A549 (cell line): ENCODE measurements around the gene TEX2. TPM values are rescaled to one million over a fixed set of nuclear protein-coding genes. Genes with fewer than 3 reads are reported as not detected.

ENCODE experiments used
- ATAC-seq, 2 experiments: fragments of 200-7000 bp in 1 of 2; fragments of >200 bp in 1 of 2; cut with Nextera tagmentation in 1 of 2; cut with Tn5 transposase in 1 of 2; 3 replicates each; pipeline versions ENCODE4 v1.8.0 to v1.9.1; 2018 to 2020; ENCODE audit warnings: mild to moderate bottlenecking in 1 of 2, moderate library complexity in 1 of 2
- CTCF ChIA-PET: fragments of 300-600 bp; sonication (Branson Sonifier 250); formaldehyde crosslinking; extraction: SDS; loops from one replicate; lab custom pipeline; 2021; ENCODE audit warnings: antibody characterized with exemption, inconsistent platforms; lab: Yijun Ruan, JAX
- POLR2A ChIA-PET: fragments of 350-600 bp; formaldehyde crosslinking; extraction: SDS; loops from one replicate; lab custom pipeline; 2021; ENCODE audit warnings: antibody characterized with exemption, inconsistent platforms; lab: Yijun Ruan, JAX
- DNase-seq, 2 experiments: peaks; one replicate each; pipeline versions ENCODE4 v3.0.0 to v3.0.0-alpha.2; 2011 to 2016; ENCODE audit warnings: low read depth in 1 of 2, low spot score in 1 of 2
- FAIRE-seq: peaks from 2 replicates; lab custom pipeline; 2011; peaks lifted over from hg19 to GRCh38; lab: Jason Lieb, UNC
- H3K27ac ChIP-seq, 2 experiments: fragments of >200 bp; sonication (Bioruptor Twin); formaldehyde crosslinking; 3 replicates each; pipeline ENCODE4 v1.5.1; 2016 to 2017
- H3K4me1 ChIP-seq: fragments of >200 bp; sonication (Bioruptor Twin); formaldehyde crosslinking; 3 replicates; pipeline ENCODE4 v1.6.1; 2016
- H3K4me2 ChIP-seq: fragments of >200 bp; sonication (Bioruptor Twin); formaldehyde crosslinking; 3 replicates; pipeline ENCODE4 v1.6.1; 2016
- H3K4me3 ChIP-seq: fragments of >200 bp; sonication (Bioruptor Twin); formaldehyde crosslinking; 3 replicates; pipeline ENCODE4 v1.5.1; 2016
- H3K9me3 ChIP-seq: fragments of >200 bp; sonication (Bioruptor Twin); formaldehyde crosslinking; 3 replicates; pipeline ENCODE4 v1.6.1; 2016
- BHLHE40 ChIP-seq: IDR thresholded peaks from 2 replicates; pipeline ENCODE4 v1.6.1; 2012; ENCODE audit warnings: low read depth, low read length, inconsistent platforms
- CEBPB ChIP-seq, 2 experiments: fragments of >200 bp in 1 of 2; sonication (Bioruptor Twin) in 1 of 2; formaldehyde crosslinking in 1 of 2; IDR thresholded peaks; 2 replicates each; pipeline ENCODE4 v1.6.1; 2012 to 2016
- EP300 ChIP-seq, 2 experiments: fragments of >200 bp; sonication (Bioruptor Twin); formaldehyde crosslinking; IDR thresholded peaks; 2 replicates in 1 of 2; 3 replicates in 1 of 2; pipeline ENCODE4 v1.6.1; 2016 to 2017
- FOSL2 ChIP-seq, 2 experiments: fragments of 450-650 bp in 1 of 2; fragments of >200 bp in 1 of 2; sonication (Bioruptor Twin) in 1 of 2; formaldehyde crosslinking; IDR thresholded peaks; 2 replicates each; pipeline versions ENCODE4 v1.5.0 to v1.6.1; 2016 to 2020; ENCODE audit warnings: mild to moderate bottlenecking in 1 of 2, moderate library complexity in 1 of 2
- HDAC2 ChIP-seq: fragments of 200-600 bp; sonication (generic); IDR thresholded peaks from 2 replicates; pipeline ENCODE4 v1.6.1; 2016
- HMGXB4 ChIP-seq: fragments of 250-450 bp; sonication (Bioruptor Pico); IDR thresholded peaks from 2 replicates; pipeline ENCODE4 v1.5.0; 2021; ENCODE audit warnings: mild to moderate bottlenecking, moderate library complexity, borderline replicate concordance
- HOXA7 ChIP-seq: fragments of 250-450 bp; sonication (Bioruptor Pico); IDR thresholded peaks from 2 replicates; pipeline ENCODE4 v1.5.0; 2020; ENCODE audit warnings: mild to moderate bottlenecking, moderate library complexity
- HOXB13 ChIP-seq: fragments of 250-450 bp; sonication (Bioruptor Pico); IDR thresholded peaks from 2 replicates; pipeline ENCODE4 v1.5.0; 2020; ENCODE audit warnings: low read depth, mild to moderate bottlenecking, moderate library complexity
- JUN ChIP-seq, 2 experiments: fragments of >200 bp; sonication (Bioruptor Twin); formaldehyde crosslinking; IDR thresholded peaks; 2 replicates in 1 of 2; 3 replicates in 1 of 2; pipeline ENCODE4 v1.6.1; 2016 to 2017
- KDM1A ChIP-seq: fragments of 200-600 bp; sonication (generic); IDR thresholded peaks from 2 replicates; pipeline ENCODE4 v1.6.1; 2016; ENCODE audit warnings: low read depth, mild to moderate bottlenecking
- MYC ChIP-seq: IDR thresholded peaks from 2 replicates; pipeline ENCODE4 v1.6.1; 2012; ENCODE audit warnings: mild to moderate bottlenecking, inconsistent platforms, low read length, improper control_type of control experiment, borderline replicate concordance
- PHF8 ChIP-seq: fragments of 200-600 bp; sonication (generic); IDR thresholded peaks from 2 replicates; pipeline ENCODE4 v1.6.1; 2016; ENCODE audit warnings: low read depth, mild to moderate bottlenecking, antibody characterized with exemption, moderate library complexity, borderline replicate concordance
- RAD21 ChIP-seq, 2 experiments: fragments of >200 bp in 1 of 2; sonication (Bioruptor Twin) in 1 of 2; formaldehyde crosslinking in 1 of 2; IDR thresholded peaks in 1 of 2; conservative IDR thresholded peaks in 1 of 2; 2 replicates in 1 of 2; 3 replicates in 1 of 2; pipeline ENCODE4 v1.6.1; 2012 to 2018; ENCODE audit warnings: inconsistent platforms in 1 of 2
- RARB ChIP-seq: fragments of 250-450 bp; sonication (Bioruptor Pico); IDR thresholded peaks from 2 replicates; pipeline ENCODE4 v1.8.0; 2021; ENCODE audit warnings: mild to moderate bottlenecking, moderate library complexity
- TFCP2L1 ChIP-seq: fragments of 250-450 bp; sonication (Bioruptor Pico); IDR thresholded peaks from 2 replicates; pipeline ENCODE4 v1.5.0; 2021; ENCODE audit warnings: mild to moderate bottlenecking
- USF2 ChIP-seq: fragments of 450-650 bp; IDR thresholded peaks from 2 replicates; pipeline ENCODE4 v1.6.1; 2014; ENCODE audit warnings: antibody characterized with exemption
- ZSCAN20 ChIP-seq: fragments of 250-450 bp; sonication (Bioruptor Pico); IDR thresholded peaks from 2 replicates; pipeline ENCODE4 v1.8.0; 2022; ENCODE audit warnings: mild to moderate bottlenecking, moderate library complexity
- WGBS: methylation state at CpG from one replicate; pipeline ENCODE4 v1.1.6; 2017; ENCODE audit errors: missing lambda C conversion rate; 5-methylcytosine and 5-hydroxymethylcytosine counted together
- polyA plus RNA-seq, 4 experiments: library from polyadenylated mRNA; depleted of rRNA in 3 of 4; stranded (reverse); fragments of >200 nt; fragmentation: RNase III in 1 of 4; extraction: RNeasy Plus Mini Kit Qiagen cat#74134 plus additional on column Dnase treatment in 1 of 4; gene quantifications; 2 replicates in 3 of 4; 3 replicates in 1 of 4; pipeline ENCODE4 v1.2.3, GENCODE V29; 2011 to 2017
- TF ChIP-seq, protein P1 (sequence below): IDR thresholded peaks from 2 replicates; pipeline ENCODE4 v1.6.1; 2012
- TF ChIP-seq, protein P2 (sequence below): fragments of >200 bp; sonication (Bioruptor Twin); formaldehyde crosslinking; IDR thresholded peaks from 2 replicates; pipeline ENCODE4 v1.6.1; 2016

The TEX2 gene
- polyA plus RNA-seq, 2 of the 4 experiments (the other 2 are of a cell fraction), result 9.3 to 16.2 TPM

GRCh38 chr17:64161380-64162176, 101.5 kb downstream of the TEX2 start:
- Histone ChIP-seq H3K4me3 (no peak overlapping the region), H3K27ac (no peak overlapping the region), H3K9me3 (no peaks in the 10 kb centered on the region), H3K4me1 (no peaks in the 10 kb centered on the region), H3K4me2 (no peak overlapping the region)
- no peak for TF ChIP-seq USF2
- TF ChIP-seq FOSL2 (IDR thresholded peaks at IDR 0.05), result no peak
- no peak for TF ChIP-seq FOSL2 (CRISPR knock-in tag; IDR thresholded peaks at IDR 0.05)
- no peak for TF ChIP-seq RARB (CRISPR knock-in tag)
- TF ChIP-seq TFCP2L1 (CRISPR knock-in tag), result no peak
- TF ChIP-seq HOXA7, result no peak
- no peak for TF ChIP-seq BHLHE40
- no peak for TF ChIP-seq KDM1A
- TF ChIP-seq RAD21 (conservative IDR thresholded peaks at IDR 0.05 in 1 of 2, IDR thresholded peaks at IDR 0.05 in 1 of 2), result no peak
- no peak for TF ChIP-seq EP300 (IDR thresholded peaks at IDR 0.05)
- no peak for TF ChIP-seq HMGXB4 (CRISPR knock-in tag)
- TF ChIP-seq HOXB13 (CRISPR knock-in tag), result no peak
- TF ChIP-seq HDAC2, result no peak
- no peak for TF ChIP-seq MYC
- TF ChIP-seq, protein P1, sequence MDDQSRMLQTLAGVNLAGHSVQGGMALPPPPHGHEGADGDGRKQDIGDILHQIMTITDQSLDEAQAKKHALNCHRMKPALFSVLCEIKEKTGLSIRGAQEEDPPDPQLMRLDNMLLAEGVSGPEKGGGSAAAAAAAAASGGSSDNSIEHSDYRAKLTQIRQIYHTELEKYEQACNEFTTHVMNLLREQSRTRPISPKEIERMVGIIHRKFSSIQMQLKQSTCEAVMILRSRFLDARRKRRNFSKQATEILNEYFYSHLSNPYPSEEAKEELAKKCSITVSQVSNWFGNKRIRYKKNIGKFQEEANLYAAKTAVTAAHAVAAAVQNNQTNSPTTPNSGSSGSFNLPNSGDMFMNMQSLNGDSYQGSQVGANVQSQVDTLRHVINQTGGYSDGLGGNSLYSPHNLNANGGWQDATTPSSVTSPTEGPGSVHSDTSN, result no peak
- TF ChIP-seq, protein P2, sequence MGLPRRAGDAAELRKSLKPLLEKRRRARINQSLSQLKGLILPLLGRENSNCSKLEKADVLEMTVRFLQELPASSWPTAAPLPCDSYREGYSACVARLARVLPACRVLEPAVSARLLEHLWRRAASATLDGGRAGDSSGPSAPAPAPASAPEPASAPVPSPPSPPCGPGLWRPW, result no peak
- TF ChIP-seq PHF8, result no peak
- no peak for TF ChIP-seq JUN (IDR thresholded peaks at IDR 0.05)
- TF ChIP-seq ZSCAN20 (CRISPR knock-in tag), result no peak
- ATAC-seq (no peak), DNase-seq (no peak), FAIRE-seq (peak; percentile 78)
- CTCF ChIA-PET, result interaction anchor here (1.1 to 1.2 kb wide), 2 partner anchors 136 to 259 kb away, joined by 3 to 4 read pairs; no protein-coding TSS in a partner anchor
- 69% methylated on average over 6 of the region's 6 CpGs for WGBS
- POLR2A ChIA-PET, result no interaction called here

GRCh38 chr17:64160378-64160777, 102.7 kb downstream of the TEX2 start:
- DNase-seq (no peak), FAIRE-seq (no peak), ATAC-seq (no peak)
- Histone ChIP-seq H3K4me1 (no peaks in the 10 kb centered on the region), H3K4me3 (no peak overlapping the region), H3K4me2 (no peak overlapping the region), H3K27ac (no peak overlapping the region), H3K9me3 (no peaks in the 10 kb centered on the region)
- WGBS, result 90% methylated on average over 4 of the region's 4 CpGs
- CTCF ChIA-PET, result interaction anchor here (0.9 to 1.5 kb wide), 4 partner anchors 11 to 122 kb away, joined by 3 to 8 read pairs (median 4); no protein-coding TSS in a partner anchor
- TF ChIP-seq CEBPB (IDR thresholded peaks at IDR 0.05) (no peak), FOSL2 (IDR thresholded peaks at IDR 0.05) (no peak), FOSL2 (CRISPR knock-in tag; IDR thresholded peaks at IDR 0.05) (no peak)
- TF ChIP-seq, all 56 proteins: peak for 0
- POLR2A ChIA-PET, result interaction anchor here (1.7 kb wide), 1 partner anchor 15 kb away, joined by 5 read pairs; no protein-coding TSS in a partner anchor
